ENCODE measurements around the gene TMEM52B. TPM values are rescaled to one million over a fixed set of nuclear protein-coding genes. Genes with fewer than 3 reads are reported as not detected.
"Not testable (repeated sequence)": the region's sequence is repeated elsewhere in the genome, so short reads cannot be mapped to it uniquely, and the experiment has no call there.

TMEM52B gene
- total RNA-seq, 4 donors from 2014 or later: 0.17 to 1.6 TPM; not detected in 2

DNA sequence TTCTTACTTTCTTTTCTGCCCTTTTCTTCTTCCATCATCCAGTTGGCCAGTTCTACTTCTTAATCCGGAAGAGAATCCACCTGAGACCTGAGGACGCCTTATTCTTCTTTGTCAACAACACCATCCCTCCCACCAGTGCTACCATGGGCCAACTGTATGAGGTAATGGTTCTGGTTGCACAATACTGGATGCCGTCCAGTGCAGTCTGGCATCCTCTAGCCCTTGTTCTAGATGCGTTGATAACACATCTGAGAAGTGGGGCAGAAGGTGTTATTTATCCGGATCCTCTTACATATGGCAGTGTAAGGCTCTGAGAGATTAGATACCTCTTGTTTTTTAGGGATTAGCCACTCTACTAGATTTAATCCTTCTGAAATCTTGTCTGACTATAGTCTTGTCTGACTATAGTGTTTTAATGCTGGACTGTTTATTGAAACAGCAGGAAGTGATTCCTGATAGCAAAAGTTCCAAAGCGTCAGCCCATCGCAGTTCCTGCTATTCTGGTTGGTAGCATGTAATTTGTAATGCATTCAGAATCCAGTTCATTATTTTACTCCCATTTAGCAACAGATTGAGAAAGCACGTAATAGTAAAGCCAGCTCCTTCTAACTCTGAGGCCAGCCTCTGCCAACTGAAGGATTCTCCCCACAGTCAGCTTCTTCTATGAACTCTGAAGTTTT, 41.7 kb downstream of the TMEM52B start:
- Histone ChIP-seq H3K27ac (replicated peaks in 1 of 4) (peak overlapping the region; percentile 58 to 76 (median 70)), H3K4me1 (peaks cover 37 to 55% (median 48%) of the 10 kb centered on the region in 4 donors), H3K36me3 (peaks cover 39 to 88% (median 72%) of the 10 kb centered on the region in 4 donors), H3K4me3 (no peak overlapping the region), H3K9me3 (no peaks in the 10 kb centered on the region), H3K27me3 (no peaks in the 10 kb centered on the region)
- DNase-seq (ENCODE audit: extremely low spot score): no peak
- TF ChIP-seq POLR2AphosphoS5 (IDR thresholded peaks at IDR 0.05) (peak; percentile 81 to 87), EP300 (IDR thresholded peaks at IDR 0.05) (no peak)
- 54% methylated on average over 8 of the region's 8 CpGs for WGBS
- intact Hi-C loops (cut with DNase I): no loop called here

DNA sequence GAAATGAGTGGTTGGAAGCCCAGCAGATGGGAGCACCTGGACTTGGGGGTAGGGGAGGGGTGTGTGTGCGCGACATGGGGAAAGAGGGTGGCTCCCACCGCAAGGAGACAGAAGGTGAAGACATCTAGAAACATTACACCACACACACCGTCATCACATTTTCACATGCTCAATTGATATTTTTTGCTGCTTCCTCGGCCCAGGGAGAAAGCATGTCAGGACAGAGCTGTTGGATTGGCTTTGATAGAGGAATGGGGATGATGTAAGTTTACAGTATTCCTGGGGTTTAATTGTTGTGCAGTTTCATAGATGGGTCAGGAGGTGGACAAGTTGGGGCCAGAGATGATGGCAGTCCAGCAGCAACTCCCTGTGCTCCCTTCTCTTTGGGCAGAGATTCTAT, 43.0 kb downstream of the TMEM52B start:
- intact Hi-C loops (cut with DNase I): no loop called here
- Histone ChIP-seq H3K4me3 (no peak overlapping the region), H3K27me3 (no peaks in the 10 kb centered on the region), H3K4me1 (peaks cover 33 to 44% (median 38%) of the 10 kb centered on the region in 4 donors), H3K27ac (replicated peaks in 1 of 4) (peak overlapping the region in 2 of 4 donors; percentile 10 to 70), H3K9me3 (no peaks in the 10 kb centered on the region), H3K36me3 (peaks cover 39 to 81% (median 71%) of the 10 kb centered on the region in 4 donors)
- 94% methylated on average over 5 of the region's 5 CpGs for WGBS
- TF ChIP-seq POLR2A (IDR thresholded peaks at IDR 0.05; ENCODE audit: low read depth) (no peak), EP300 (IDR thresholded peaks at IDR 0.05) (no peak), POLR2AphosphoS5 (IDR thresholded peaks at IDR 0.05) (no peak)
- TF ChIP-seq, protein P1, sequence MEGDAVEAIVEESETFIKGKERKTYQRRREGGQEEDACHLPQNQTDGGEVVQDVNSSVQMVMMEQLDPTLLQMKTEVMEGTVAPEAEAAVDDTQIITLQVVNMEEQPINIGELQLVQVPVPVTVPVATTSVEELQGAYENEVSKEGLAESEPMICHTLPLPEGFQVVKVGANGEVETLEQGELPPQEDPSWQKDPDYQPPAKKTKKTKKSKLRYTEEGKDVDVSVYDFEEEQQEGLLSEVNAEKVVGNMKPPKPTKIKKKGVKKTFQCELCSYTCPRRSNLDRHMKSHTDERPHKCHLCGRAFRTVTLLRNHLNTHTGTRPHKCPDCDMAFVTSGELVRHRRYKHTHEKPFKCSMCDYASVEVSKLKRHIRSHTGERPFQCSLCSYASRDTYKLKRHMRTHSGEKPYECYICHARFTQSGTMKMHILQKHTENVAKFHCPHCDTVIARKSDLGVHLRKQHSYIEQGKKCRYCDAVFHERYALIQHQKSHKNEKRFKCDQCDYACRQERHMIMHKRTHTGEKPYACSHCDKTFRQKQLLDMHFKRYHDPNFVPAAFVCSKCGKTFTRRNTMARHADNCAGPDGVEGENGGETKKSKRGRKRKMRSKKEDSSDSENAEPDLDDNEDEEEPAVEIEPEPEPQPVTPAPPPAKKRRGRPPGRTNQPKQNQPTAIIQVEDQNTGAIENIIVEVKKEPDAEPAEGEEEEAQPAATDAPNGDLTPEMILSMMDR (IDR thresholded peaks at IDR 0.05): no peak
- no peak for DNase-seq (ENCODE audit: extremely low spot score)

DNA sequence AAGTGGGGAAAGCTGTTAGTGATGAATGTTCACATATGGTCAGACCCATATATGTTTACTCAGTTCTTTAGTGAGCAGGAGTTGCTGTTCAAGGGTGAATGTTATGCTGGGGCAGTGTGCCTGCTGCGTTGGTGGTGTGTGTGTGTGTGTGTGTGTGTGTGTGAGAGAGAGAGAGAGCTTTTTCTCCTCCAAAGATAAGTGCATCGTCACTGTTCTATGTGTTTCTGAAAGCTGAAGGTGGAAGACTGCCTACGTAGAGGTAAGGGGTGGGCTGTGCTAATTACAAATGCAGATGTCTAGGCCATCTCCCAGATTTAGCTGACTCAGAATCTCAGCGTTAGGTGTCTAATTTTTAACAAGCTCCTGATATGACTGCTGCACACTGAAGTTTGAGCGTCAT, 44.4 kb downstream of the TMEM52B start:
- no peak overlapping the region for H3K27ac ChIP-seq (replicated peaks in 1 of 4)
- no peaks in the 10 kb centered on the region for H3K9me3 ChIP-seq
- H3K36me3 ChIP-seq: peaks cover 36 to 67% (median 65%) of the 10 kb centered on the region in 4 donors
- DNase-seq (ENCODE audit: extremely low spot score): no peak
- TF ChIP-seq POLR2AphosphoS5 (IDR thresholded peaks at IDR 0.05) (no peak), POLR2A (IDR thresholded peaks at IDR 0.05; ENCODE audit: low read depth) (no peak), EP300 (IDR thresholded peaks at IDR 0.05) (no peak)
- TF ChIP-seq, protein P1 (IDR thresholded peaks at IDR 0.05): no peak
- intact Hi-C loops (cut with DNase I): no loop called here
- WGBS: 77% methylated on average over 5 of the region's 5 CpGs
- peaks cover 22 to 32% (median 27%) of the 10 kb centered on the region in 4 donors for H3K4me1 ChIP-seq
- H3K4me3 ChIP-seq: no peak overlapping the region
- H3K27me3 ChIP-seq: no peaks in the 10 kb centered on the region

- Histone ChIP-seq H3K36me3 (peaks cover 34 to 45% (median 43%) of the 10 kb centered on the region in 4 donors), H3K4me1 (peaks cover 9 to 13% (median 12%) of the 10 kb centered on the region in 4 donors)
- H3K27ac ChIP-seq (replicated peaks in 1 of 4); H3K4me3 ChIP-seq; DNase-seq (ENCODE audit: extremely low spot score); H3K9me3 ChIP-seq; H3K27me3 ChIP-seq; intact Hi-C loops (cut with DNase I): not testable (repeated sequence)
- WGBS: 90% methylated on average over 15 of the region's 26 CpGs
- TF ChIP-seq POLR2AphosphoS5 (IDR thresholded peaks at IDR 0.05): peak in 1 of 2 donors; percentile 53
These were observed 46.6 kb downstream of the TMEM52B start for GRCh38 chr12:10225426-10225825.

DNA sequence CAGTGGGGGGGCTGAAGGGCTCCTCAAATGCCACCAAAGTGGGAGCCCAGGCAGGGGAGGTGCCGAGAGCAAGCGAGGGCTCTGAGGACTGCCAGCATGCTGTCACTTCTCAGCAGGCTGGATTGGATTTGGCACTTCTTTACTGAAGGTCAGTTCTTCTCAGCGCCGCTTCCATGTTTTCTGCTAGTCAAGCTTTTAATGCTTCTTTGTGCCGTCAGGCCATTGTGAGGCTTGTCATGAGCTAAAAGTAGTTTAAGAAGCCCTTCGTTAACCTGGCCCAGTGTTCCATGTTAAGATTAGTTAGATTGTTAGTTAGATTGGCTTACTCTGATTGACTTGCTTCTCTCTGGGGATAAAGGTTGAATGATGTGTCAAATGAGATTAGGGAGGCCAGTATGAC, 47.3 kb downstream of the TMEM52B start:
- Histone ChIP-seq H3K4me3 (no peak overlapping the region), H3K36me3 (peaks cover 34 to 38% (median 36%) of the 10 kb centered on the region in 4 donors), H3K4me1 (peaks cover 4 to 7% (median 6%) of the 10 kb centered on the region in 4 donors), H3K27me3 (no peaks in the 10 kb centered on the region), H3K27ac (replicated peaks in 1 of 4) (no peak overlapping the region), H3K9me3 (no peaks in the 10 kb centered on the region)
- DNase-seq (ENCODE audit: extremely low spot score): no peak
- WGBS: 100% methylated on average over 4 of the region's 6 CpGs
- TF ChIP-seq POLR2A (IDR thresholded peaks at IDR 0.05; ENCODE audit: low read depth) (no peak), POLR2AphosphoS5 (IDR thresholded peaks at IDR 0.05) (no peak), EP300 (IDR thresholded peaks at IDR 0.05) (no peak)
- TF ChIP-seq, protein P1 (IDR thresholded peaks at IDR 0.05): no peak
- intact Hi-C loops (cut with DNase I): no loop called here

Measured in esophagus muscularis mucosa (tissue), 4 donors.